Heart right ventricle (tissue), 16 donors: ENCODE data around the gene SNX1. TPM values are rescaled to one million over a fixed set of nuclear protein-coding genes. Genes with fewer than 3 reads are reported as not detected.
A peak's percentile ranks its signal among the peaks of the same experiment; 100 is the strongest.

Experiments used
- ATAC-seq, 8 donors: fragments of 200-7000 bp; cut with Tn5 transposase; one replicate each; pipeline ENCODE4 v1.9.1; 2020; ENCODE audit warnings: mild to moderate bottlenecking in 8 of 8, moderate library complexity in 8 of 8, moderate number of reproducible peaks in 1 of 8
- DNase-seq, 2 donors: peaks; one replicate each; pipeline ENCODE4 v3.0.0-alpha.2; 2020
- H3K27ac ChIP-seq, 10 donors: fragments of 200-600 bp; sonication (generic) in 2 of 10; one replicate each; pipeline versions ENCODE4 v1.5.0 to v1.8.0; 2020 to 2022; ENCODE audit warnings: mild to moderate bottlenecking in 3 of 10
- H3K27me3 ChIP-seq, 7 donors: fragments of 200-600 bp; one replicate each; pipeline ENCODE4 v1.8.0; 2021 to 2022; ENCODE audit warnings: mild to moderate bottlenecking in 2 of 7
- H3K36me3 ChIP-seq, 9 donors: fragments of 200-600 bp; sonication (generic) in 1 of 9; one replicate each; pipeline versions ENCODE4 v1.5.0 to v1.8.0; 2020 to 2022; ENCODE audit warnings: mild to moderate bottlenecking in 2 of 9
- H3K4me1 ChIP-seq, 9 donors: fragments of 200-600 bp; sonication (generic) in 1 of 9; one replicate each; pipeline versions ENCODE4 v1.5.0 to v1.8.0; 2020 to 2022; ENCODE audit warnings: mild to moderate bottlenecking in 4 of 9
- H3K4me3 ChIP-seq, 10 donors: fragments of 200-600 bp; sonication (generic) in 2 of 10; one replicate each; pipeline versions ENCODE4 v1.5.0 to v1.8.0; 2020 to 2022; ENCODE audit warnings: mild to moderate bottlenecking in 7 of 10, moderate library complexity in 2 of 10
- H3K9me3 ChIP-seq, 11 donors: fragments of 200-600 bp in 10 of 11; sonication (generic) in 2 of 11; one replicate each; pipeline versions ENCODE4 v1.5.0 to v1.8.0; 2013 to 2022; ENCODE audit warnings: mild to moderate bottlenecking in 2 of 11, control low read depth in 1 of 11, moderate library complexity in 1 of 11
- CTCF ChIP-seq, 9 donors: fragments of 200-600 bp; sonication (generic) in 2 of 9; IDR thresholded peaks; one replicate each; pipeline versions ENCODE4 v1.5.0 to v1.8.0; 2021 to 2022; ENCODE audit warnings: antibody characterized with exemption in 9 of 9, mild to moderate bottlenecking in 5 of 9, moderate library complexity in 1 of 9
- WGBS, 2 donors: extraction: QIAGEN DNeasy Blood & Tissue Kit; methylation state at CpG; one replicate each; pipeline ENCODE4 v1.1.7; 2013; ENCODE audit warnings: inconsistent platforms in 1 of 2; 5-methylcytosine and 5-hydroxymethylcytosine counted together
- intact Hi-C, 10 donors: fragments of 100-400 bp; cut with DNase I; formaldehyde crosslinking; loops; one replicate each; pipeline versions ENCODE4 v1.11.1 to v1.14.2; 2022
- polyA plus RNA-seq, 2 donors: library from polyadenylated mRNA; stranded (reverse); fragments of 200-250 nt; gene quantifications; one replicate each; pipeline ENCODE4 v1.2.3, GENCODE V29; 2013
- total RNA-seq, 10 donors: library from RNA; stranded (reverse); fragmentation: NEBNext Ultra II Directional in 3 of 10; extraction: Animal tissue kit (Norgen Biotek cat#: 25700) in 3 of 10; gene quantifications; one replicate each; pipeline versions ENCODE4 v1.2.1 to v1.2.4, GENCODE V29; 2021 to 2023
- donor health status: Arrhythmogenic right ventricular cardiomyopathy.
- donor health status: ischemic (EF 13 %, LVEDD 7.1; RV severe dilation, severe dysfunction).
- donor health status: healthy with polysubstance abuse.
- donor health status: DM: no; HTN: yes; CAD: no.
- donor health status: DM: no; HTN: no; CAD: no.
- donor health status: ischemic (EF 25% LVEDD 6.9; RV normal size, moderate dysfunction).
- donor health status: ischemic (EF 25% LVEDD 5.7; RV mildly dilated, moderate dysfunction).
- donor health status: healthy.
- donor health status: DM: yes; HTN: yes; CAD: no.
- donor health status: Ischemic cardiomyopathy.
- donor health status: ischemic (EF 35%, LVEDD 5.7; RV mildly dilated, moderate dysfunction).
- donor health status: nonischemic (EF 11% LVEDD 7.7; RV severe dilation, severe dysfunction).
- donor health status: DM: yes; HTN: yes; CAD: no.
- donor health status: PGD.
- donor health status: ischemic (EF 29% LVEDD 5.4; RV normal size, mild dysfunction).
- donor health status: nonischemic (EF 23%, LVEDD 6.1; RV moderate dilation, normal function).

The SNX1 gene
- total and polyA plus RNA-seq, 12 donors: 44.9 to 110 (median 88.7) TPM

GRCh38 chr15:64164436-64164835 lies 68.7 kb downstream of the SNX1 start:
- Histone ChIP-seq H3K27ac (peak overlapping the region in 5 of 10 donors; percentile 84 to 95 (median 94)), H3K27me3 (no peaks in the 10 kb centered on the region), H3K4me1 (peaks cover 19 to 42% (median 37%) of the 10 kb centered on the region in 9 donors), H3K4me3 (no peak overlapping the region), H3K9me3 (no peaks in the 10 kb centered on the region), H3K36me3 (peaks cover 0 to 25% (median 23%) of the 10 kb centered on the region in 9 donors)
- intact Hi-C loops: loop anchor here in 2 of 10 donors (10.0 kb wide), 2 partner anchors 190 to 220 kb away; partner anchors contain the start of genes CSNK1G1 (in 1 of the 2), PCLAF (in 1 of the 2) and TRIP4 (in 1 of the 2)
- TF ChIP-seq CTCF (IDR thresholded peaks at IDR 0.05): no peak
- ATAC-seq: no peak
- WGBS, 2 donors: 92 to 96% methylated on average over 4 of the region's 4 CpGs
- no peak for DNase-seq

- Histone ChIP-seq H3K36me3 (peaks cover 0 to 23% (median 5%) of the 10 kb centered on the region in 9 donors), H3K4me3 (no peak overlapping the region), H3K9me3 (no peaks in the 10 kb centered on the region), H3K4me1 (peaks cover 5 to 23% (median 18%) of the 10 kb centered on the region in 9 donors), H3K27me3 (no peaks in the 10 kb centered on the region), H3K27ac (no peak overlapping the region)
- no peak for TF ChIP-seq CTCF (IDR thresholded peaks at IDR 0.05)
- intact Hi-C loops: loop anchor here in 2 of 10 donors (10.0 kb wide), 2 partner anchors 189 to 219 kb away; partner anchors contain the start of genes CSNK1G1 (in 1 of the 2), PCLAF (in 1 of the 2) and TRIP4 (in 1 of the 2)
- no peak for DNase-seq
- ATAC-seq: no peak
- 83 to 87% methylated on average over 5 of the region's 5 CpGs for WGBS, 2 donors
Observed at GRCh38 chr15:64166102-64166890, 70.5 kb downstream of the SNX1 start.

- Histone ChIP-seq H3K4me1 (peaks cover 0 to 6% (median 0%) of the 10 kb centered on the region in 9 donors), H3K9me3 (no peaks in the 10 kb centered on the region), H3K4me3 (no peak overlapping the region), H3K36me3 (peaks cover 0 to 93% (median 7%) of the 10 kb centered on the region in 9 donors), H3K27me3 (no peaks in the 10 kb centered on the region), H3K27ac (no peak overlapping the region)
- no peak for ATAC-seq
- intact Hi-C loops: no loop called here
- no peak for DNase-seq
- WGBS, 2 donors: 67 to 73% methylated on average over 8 of the region's 8 CpGs
- TF ChIP-seq CTCF (IDR thresholded peaks at IDR 0.05): no peak
Observed at GRCh38 chr15:64180235-64180824, 84.5 kb downstream of the SNX1 start.

- no peak for ATAC-seq
Observed at GRCh38 chr15:64182859-64183370, 87.1 kb downstream of the SNX1 start.

More at GRCh38 chr15:64182859-64183370, 87.1 kb downstream of the SNX1 start:
- intact Hi-C loops: no loop called here
- DNase-seq: no peak
- TF ChIP-seq CTCF (IDR thresholded peaks at IDR 0.05): no peak
- no peaks in the 10 kb centered on the region for H3K9me3 ChIP-seq
- H3K36me3 ChIP-seq: peaks cover 0 to 91% (median 7%) of the 10 kb centered on the region in 9 donors
- WGBS, 2 donors: 81 to 82% methylated on average over 4 of the region's 4 CpGs
- no peak overlapping the region for H3K4me3 ChIP-seq
- H3K27me3 ChIP-seq: no peaks in the 10 kb centered on the region
- peaks cover 0 to 6% (median 0%) of the 10 kb centered on the region in 9 donors for H3K4me1 ChIP-seq
- H3K27ac ChIP-seq: no peak overlapping the region
